ENCODE results near the gene RUNX2.

RUNX2 gene

DNA sequence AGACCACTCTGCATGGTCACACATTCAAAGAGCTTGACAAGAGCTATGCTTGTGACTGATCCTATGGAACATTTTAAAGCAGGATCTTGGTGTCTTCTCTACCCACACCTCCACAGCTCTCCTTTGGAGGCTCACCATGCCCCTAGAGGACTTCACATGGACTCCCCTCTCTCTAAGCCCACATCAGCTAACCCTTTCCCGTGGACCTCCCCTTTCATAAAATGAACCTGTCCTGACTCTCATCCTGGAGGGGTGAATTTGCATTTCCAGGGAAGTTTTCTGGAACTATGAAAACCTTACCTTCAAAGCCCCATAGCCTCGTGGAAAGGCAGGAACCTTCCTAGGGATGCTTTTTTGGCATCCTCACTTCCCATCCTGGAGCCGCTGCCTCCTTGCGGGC, 234.0 kb downstream of the RUNX2 start:
- TF ChIP-seq CTCF (IDR thresholded peaks at IDR 0.05; ENCODE audit: extremely low read depth, missing control alignments) = no peak
- DNase-seq (ENCODE audit: low spot score) = no peak

DNA sequence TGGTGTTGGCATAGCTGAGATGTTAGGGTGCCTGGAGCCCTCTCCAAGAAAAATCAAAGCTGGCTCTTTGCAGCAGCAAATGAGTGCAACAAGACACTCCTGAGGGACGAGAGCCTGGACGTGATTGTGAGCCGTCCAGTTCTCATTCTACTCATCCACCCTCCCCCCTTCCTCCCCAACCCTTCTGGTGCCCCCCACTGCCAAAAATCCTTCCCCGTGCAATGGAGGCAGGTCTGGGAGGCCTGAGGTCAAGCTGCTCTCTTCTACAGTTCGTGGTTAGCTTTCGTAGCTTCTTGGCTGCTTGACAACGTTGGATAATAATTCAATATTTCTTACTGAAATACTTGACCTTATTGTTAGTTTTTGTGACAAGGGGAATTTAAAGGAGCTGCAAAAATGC, 234.9 kb downstream of the RUNX2 start:
- no peak for DNase-seq (ENCODE audit: low spot score)
- TF ChIP-seq CTCF (IDR thresholded peaks at IDR 0.05; ENCODE audit: extremely low read depth, missing control alignments) = no peak

DNA sequence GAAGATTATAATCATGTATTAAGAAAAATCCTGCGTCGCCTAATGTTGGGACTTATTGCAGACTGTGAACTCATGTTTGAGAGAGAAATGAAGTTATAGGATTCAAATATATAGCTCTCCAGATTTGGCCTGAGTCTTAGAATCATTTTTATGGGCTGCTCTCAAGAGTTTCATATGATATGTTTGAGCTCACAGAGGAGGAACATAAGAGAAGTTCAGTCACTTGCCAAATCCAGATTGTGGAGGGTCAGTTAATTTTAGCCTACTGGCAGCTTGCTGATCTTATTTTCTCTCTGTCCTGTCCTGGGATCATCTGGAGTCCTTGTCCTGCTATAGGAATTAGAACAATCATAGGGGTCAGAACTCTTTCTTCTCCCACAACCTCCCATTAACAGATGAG, 235.7 kb downstream of the RUNX2 start:
- TF ChIP-seq CTCF (IDR thresholded peaks at IDR 0.05; ENCODE audit: extremely low read depth, missing control alignments) = no peak
- no peak for DNase-seq (ENCODE audit: low spot score)

DNA sequence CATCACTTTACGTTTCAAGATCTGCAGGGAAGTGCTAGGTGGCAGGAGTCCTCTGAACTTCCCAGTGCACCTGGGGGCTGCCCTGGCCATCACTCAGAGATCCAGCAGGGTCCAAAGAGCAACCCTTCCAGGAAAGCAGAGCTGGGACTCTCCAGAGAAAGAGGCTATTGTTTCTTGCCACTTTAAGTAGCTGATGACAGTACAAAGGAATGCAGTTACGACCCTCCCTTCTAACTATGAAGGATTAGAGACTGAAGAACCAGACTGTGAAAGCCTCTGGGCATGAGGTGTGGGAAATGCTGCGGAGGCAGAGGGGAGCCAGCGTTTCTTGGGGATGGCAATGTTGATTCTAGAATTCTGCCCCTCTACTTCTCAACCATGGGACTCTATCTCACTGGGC, 238.8 kb downstream of the RUNX2 start:
- no peak for TF ChIP-seq CTCF (IDR thresholded peaks at IDR 0.05; ENCODE audit: extremely low read depth, missing control alignments)
- no peak for DNase-seq (ENCODE audit: low spot score)

DNA sequence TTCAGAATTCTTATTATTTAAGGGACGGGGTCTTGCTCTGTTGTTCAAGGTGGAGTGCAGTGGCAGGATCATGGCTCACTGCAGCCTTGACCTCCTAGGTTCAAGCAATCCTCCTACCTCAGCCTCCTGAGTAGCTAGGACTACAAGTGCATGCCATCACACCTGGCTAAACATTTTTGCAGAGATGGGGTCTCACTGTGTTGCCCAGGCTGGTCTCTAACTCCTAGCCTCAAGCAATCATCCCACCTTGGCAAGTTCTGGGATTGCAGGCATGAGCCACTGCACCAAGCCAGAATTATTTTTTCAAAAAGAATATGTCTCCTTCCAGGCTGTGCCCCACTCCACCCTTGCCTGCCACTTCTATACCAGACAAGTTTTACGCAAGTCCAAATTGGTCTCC, 239.7 kb downstream of the RUNX2 start:
- no peak for DNase-seq (ENCODE audit: low spot score)
- no peak for TF ChIP-seq CTCF (IDR thresholded peaks at IDR 0.05; ENCODE audit: extremely low read depth, missing control alignments)

DNA sequence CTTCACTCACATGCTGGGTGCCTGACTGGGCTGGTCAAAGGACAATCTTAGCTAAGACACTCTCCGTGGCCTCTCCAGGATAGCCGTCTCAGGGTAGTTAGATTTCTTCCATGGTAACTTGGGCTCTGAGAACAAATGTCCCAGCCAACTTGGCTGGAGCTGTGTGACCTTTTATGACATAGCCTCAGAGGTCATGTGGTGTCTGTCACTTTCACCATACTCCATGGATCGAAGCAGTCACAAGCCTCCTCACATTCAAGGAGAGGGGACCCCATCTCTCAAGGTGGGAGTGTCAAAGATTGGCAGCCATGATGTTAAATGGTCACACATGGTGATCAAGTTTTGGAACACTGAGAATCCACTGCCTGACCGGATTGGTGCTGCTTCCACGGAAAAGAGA, 240.5 kb downstream of the RUNX2 start:
- TF ChIP-seq CTCF (IDR thresholded peaks at IDR 0.05; ENCODE audit: extremely low read depth, missing control alignments) = no peak
- DNase-seq (ENCODE audit: low spot score) = no peak

DNA sequence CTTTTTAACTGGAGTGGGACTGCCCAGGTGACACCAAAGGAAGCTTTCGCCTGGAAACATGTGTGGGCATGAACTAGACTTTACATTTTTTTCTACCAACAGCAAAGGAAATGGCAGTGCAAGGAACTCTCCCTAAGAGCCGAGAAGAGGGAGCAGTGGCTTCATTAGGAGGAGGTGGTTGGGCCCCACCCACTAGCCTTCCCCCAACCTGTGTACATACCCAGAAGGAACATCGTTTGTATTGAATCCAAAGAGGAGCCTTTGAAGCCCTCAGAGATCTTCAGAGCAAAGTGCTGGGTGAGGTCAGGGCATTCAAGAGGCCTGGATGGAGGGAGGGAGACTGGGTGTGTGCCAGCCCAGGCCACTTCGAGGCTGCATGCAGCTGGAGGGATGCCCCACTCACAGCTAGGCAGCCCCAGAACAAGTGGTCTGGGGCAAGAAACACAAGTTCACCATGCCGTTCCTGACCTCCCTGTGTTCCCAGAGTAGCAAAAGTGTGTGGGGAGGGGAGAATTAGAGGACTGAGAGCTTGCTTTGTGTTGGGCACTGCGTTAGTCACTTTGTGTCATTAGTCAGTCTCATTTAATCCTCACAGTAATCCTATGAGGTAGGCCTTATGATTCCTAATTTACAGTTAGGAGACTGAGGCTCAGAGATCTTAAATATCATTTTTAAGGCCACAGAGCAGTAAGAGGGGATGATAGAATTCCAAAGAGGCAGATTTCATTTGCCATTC, 241.2 kb downstream of the RUNX2 start:
- TF ChIP-seq CTCF (IDR thresholded peaks at IDR 0.05; ENCODE audit: extremely low read depth, missing control alignments) = no peak
- no peak for DNase-seq (ENCODE audit: low spot score)
